Measurements from ENCODE around the gene SDCBP2. TPM values are rescaled to one million over a fixed set of nuclear protein-coding genes. Genes with fewer than 3 reads are reported as not detected.
A peak's percentile ranks its signal among the peaks of the same experiment; 100 is the strongest.

Gene SDCBP2
- total RNA-seq, 1 experiment from 2014 or later, result 1.9 TPM

DNA sequence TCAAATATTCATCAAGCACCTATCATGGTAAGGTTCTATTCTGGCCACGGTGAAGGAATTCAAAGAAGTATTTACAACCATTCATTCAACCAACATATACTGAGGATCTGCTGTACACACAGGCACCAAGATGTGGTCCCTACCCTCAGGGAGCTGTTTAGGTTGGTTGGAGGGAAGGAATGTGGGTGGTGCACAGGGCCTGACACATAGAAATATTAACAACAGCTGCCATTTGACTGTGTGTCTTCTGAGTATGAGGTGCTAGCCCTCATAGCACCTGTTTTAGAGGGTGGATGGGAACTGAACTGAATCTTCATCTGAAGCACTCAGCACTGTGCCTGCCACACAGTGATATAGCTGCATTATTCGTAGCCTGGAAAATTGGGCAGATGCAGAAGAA lies 55.6 kb downstream of the SDCBP2 start:
- Mint-ChIP-seq H3K4me1 (peaks cover 0 to under 1% of the 10 kb centered on the region in 2 experiments; a peak in 1 of 4 replicates), H3K27me3 (ENCODE audit: low read depth) (peaks cover 2% of the 10 kb centered on the region), H3K36me3 (ENCODE audit: insufficient read depth in 1 of 3, low read depth in 3 of 3) (no peaks in the 10 kb centered on the region), H3K4me3 (no peak overlapping the region), H3K27ac (peak overlapping the region in 1 of 3 experiments; percentile 34; a peak in 1 of 7 replicates), H3K9me3 (no peaks in the 10 kb centered on the region)
- no peak overlapping the region for H2BK15ac ChIP-seq (ENCODE audit: low read depth, low read length)
- no peak overlapping the region for H3K4ac ChIP-seq (ENCODE audit: low read depth, low read length)
- H4K91ac ChIP-seq (ENCODE audit: insufficient read length, low read depth, low read length), result no peak overlapping the region
- H3K23ac ChIP-seq (ENCODE audit: insufficient read length, low read depth, low read length), result no peak overlapping the region
- H2BK120ac ChIP-seq (ENCODE audit: low read depth, low read length, poor library complexity, severe bottlenecking), result no peak overlapping the region
- no peak overlapping the region for H4K5ac ChIP-seq (ENCODE audit: insufficient read length, low read depth, low read length)
- no peak for DNase-seq
- H2BK5ac ChIP-seq (ENCODE audit: insufficient read length, low read length), result no peak overlapping the region
- H3K56ac ChIP-seq (ENCODE audit: insufficient read length, low read depth, low read length), result no peak overlapping the region
- H4K20me1 ChIP-seq (ENCODE audit: control insufficient read depth, insufficient read depth, insufficient read length), result peaks cover 2% of the 10 kb centered on the region
- H3K9ac ChIP-seq (ENCODE audit: extremely low read depth, insufficient read length, low read length), result no peak overlapping the region
- H3K23me2 ChIP-seq (ENCODE audit: insufficient read length, low read depth, low read length, poor library complexity, severe bottlenecking), result no peaks in the 10 kb centered on the region
- no peak overlapping the region for H3K14ac ChIP-seq (ENCODE audit: insufficient read depth, low read length)
- H3K27ac ChIP-seq (ENCODE audit: insufficient read length, low read depth, low read length), result no peak overlapping the region
- no peak overlapping the region for H3K4me2 ChIP-seq (ENCODE audit: insufficient read depth, insufficient read length, low read length)
- whole genome bisulfite sequencing (ENCODE audit: extremely low coverage, insufficient read length, low lambda C conversion rate), result no CpG with 5 or more reads among the region's 2 CpGs
- no peak overlapping the region for H2AFZ ChIP-seq (ENCODE audit: low read length)
- no peak overlapping the region for H2AK5ac ChIP-seq (ENCODE audit: insufficient read length, low read length)
- no peak overlapping the region for H4K8ac ChIP-seq (replicated peaks; ENCODE audit: insufficient read length, low read depth, low read length)
- H3T11ph ChIP-seq (ENCODE audit: low read length), result no peak overlapping the region
- TF ChIP-seq, protein P1, sequence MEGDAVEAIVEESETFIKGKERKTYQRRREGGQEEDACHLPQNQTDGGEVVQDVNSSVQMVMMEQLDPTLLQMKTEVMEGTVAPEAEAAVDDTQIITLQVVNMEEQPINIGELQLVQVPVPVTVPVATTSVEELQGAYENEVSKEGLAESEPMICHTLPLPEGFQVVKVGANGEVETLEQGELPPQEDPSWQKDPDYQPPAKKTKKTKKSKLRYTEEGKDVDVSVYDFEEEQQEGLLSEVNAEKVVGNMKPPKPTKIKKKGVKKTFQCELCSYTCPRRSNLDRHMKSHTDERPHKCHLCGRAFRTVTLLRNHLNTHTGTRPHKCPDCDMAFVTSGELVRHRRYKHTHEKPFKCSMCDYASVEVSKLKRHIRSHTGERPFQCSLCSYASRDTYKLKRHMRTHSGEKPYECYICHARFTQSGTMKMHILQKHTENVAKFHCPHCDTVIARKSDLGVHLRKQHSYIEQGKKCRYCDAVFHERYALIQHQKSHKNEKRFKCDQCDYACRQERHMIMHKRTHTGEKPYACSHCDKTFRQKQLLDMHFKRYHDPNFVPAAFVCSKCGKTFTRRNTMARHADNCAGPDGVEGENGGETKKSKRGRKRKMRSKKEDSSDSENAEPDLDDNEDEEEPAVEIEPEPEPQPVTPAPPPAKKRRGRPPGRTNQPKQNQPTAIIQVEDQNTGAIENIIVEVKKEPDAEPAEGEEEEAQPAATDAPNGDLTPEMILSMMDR (conservative IDR thresholded peaks at IDR 0.05), result no peak
- H2BK20ac ChIP-seq (ENCODE audit: low read depth, low read length, poor library complexity, severe bottlenecking), result no peak overlapping the region
- no peaks in the 10 kb centered on the region for H3K9me3 ChIP-seq (ENCODE audit: control insufficient read depth, low read depth, low read length)
- H3K27me3 ChIP-seq (ENCODE audit: insufficient read depth, low read length), result no peaks in the 10 kb centered on the region
- H2BK12ac ChIP-seq (ENCODE audit: insufficient read length, low read depth, low read length), result no peak overlapping the region
- H3K18ac ChIP-seq (ENCODE audit: insufficient read length, low read depth, low read length), result no peak overlapping the region
- no peaks in the 10 kb centered on the region for H3K79me2 ChIP-seq (ENCODE audit: insufficient read depth, low read length)
- no peaks in the 10 kb centered on the region for H3K79me1 ChIP-seq (ENCODE audit: insufficient read depth, low read depth, low read length, poor library complexity, severe bottlenecking)
- no peaks in the 10 kb centered on the region for H3K4me1 ChIP-seq (ENCODE audit: insufficient read depth, low read length)

Data from H9 (cell line).